ENCODE measurements around the gene CEP70.

DNA sequence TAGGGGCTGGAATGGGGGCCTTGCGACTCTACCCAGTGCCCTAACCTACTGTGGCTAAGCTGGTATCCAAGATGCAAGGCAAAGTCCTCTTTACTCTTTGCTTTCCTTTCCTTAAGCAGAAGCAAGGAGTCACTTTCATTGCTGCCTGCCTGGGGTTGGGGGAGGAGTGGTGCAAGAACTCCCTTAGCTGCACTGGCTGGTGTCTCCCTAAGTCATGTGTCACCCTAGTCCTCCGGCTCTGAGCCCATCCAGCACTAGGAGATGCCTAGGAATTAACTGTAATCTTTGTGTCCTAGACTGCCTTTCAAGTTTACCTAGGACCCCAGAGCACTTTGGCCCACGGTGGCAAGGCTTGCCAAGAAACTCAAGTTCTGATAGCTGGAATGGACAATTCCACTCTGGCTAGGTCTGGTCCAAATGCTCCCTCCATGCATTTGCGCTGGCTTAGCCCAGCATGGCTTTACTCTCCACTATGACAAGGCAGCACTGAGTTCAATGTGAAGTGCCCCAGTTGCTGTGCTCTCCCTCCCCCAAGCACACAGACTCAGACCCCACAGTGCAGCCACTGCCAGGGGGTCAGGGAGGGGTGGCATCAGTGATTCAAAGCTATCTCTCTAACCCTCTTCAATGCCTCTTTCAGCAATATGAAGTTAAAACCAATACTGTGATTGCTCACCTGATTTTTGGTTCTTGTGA is 100.9 kb downstream of the CEP70 start:
- TF ChIP-seq, protein P1, sequence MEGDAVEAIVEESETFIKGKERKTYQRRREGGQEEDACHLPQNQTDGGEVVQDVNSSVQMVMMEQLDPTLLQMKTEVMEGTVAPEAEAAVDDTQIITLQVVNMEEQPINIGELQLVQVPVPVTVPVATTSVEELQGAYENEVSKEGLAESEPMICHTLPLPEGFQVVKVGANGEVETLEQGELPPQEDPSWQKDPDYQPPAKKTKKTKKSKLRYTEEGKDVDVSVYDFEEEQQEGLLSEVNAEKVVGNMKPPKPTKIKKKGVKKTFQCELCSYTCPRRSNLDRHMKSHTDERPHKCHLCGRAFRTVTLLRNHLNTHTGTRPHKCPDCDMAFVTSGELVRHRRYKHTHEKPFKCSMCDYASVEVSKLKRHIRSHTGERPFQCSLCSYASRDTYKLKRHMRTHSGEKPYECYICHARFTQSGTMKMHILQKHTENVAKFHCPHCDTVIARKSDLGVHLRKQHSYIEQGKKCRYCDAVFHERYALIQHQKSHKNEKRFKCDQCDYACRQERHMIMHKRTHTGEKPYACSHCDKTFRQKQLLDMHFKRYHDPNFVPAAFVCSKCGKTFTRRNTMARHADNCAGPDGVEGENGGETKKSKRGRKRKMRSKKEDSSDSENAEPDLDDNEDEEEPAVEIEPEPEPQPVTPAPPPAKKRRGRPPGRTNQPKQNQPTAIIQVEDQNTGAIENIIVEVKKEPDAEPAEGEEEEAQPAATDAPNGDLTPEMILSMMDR (IDR thresholded peaks at IDR 0.05; ENCODE audit: insufficient read depth, low read length), result no peak
- TF ChIP-seq, protein P2, sequence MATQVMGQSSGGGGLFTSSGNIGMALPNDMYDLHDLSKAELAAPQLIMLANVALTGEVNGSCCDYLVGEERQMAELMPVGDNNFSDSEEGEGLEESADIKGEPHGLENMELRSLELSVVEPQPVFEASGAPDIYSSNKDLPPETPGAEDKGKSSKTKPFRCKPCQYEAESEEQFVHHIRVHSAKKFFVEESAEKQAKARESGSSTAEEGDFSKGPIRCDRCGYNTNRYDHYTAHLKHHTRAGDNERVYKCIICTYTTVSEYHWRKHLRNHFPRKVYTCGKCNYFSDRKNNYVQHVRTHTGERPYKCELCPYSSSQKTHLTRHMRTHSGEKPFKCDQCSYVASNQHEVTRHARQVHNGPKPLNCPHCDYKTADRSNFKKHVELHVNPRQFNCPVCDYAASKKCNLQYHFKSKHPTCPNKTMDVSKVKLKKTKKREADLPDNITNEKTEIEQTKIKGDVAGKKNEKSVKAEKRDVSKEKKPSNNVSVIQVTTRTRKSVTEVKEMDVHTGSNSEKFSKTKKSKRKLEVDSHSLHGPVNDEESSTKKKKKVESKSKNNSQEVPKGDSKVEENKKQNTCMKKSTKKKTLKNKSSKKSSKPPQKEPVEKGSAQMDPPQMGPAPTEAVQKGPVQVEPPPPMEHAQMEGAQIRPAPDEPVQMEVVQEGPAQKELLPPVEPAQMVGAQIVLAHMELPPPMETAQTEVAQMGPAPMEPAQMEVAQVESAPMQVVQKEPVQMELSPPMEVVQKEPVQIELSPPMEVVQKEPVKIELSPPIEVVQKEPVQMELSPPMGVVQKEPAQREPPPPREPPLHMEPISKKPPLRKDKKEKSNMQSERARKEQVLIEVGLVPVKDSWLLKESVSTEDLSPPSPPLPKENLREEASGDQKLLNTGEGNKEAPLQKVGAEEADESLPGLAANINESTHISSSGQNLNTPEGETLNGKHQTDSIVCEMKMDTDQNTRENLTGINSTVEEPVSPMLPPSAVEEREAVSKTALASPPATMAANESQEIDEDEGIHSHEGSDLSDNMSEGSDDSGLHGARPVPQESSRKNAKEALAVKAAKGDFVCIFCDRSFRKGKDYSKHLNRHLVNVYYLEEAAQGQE (IDR thresholded peaks at IDR 0.05; ENCODE audit: insufficient replicate concordance, low read depth), result no peak
